Neural cell (in vitro differentiated cells): Measurements from ENCODE around the gene C22orf31. TPM values are rescaled to one million over a fixed set of nuclear protein-coding genes. Genes with fewer than 3 reads are reported as not detected.

Source experiments
- H2AFZ ChIP-seq: fragments of 200-600, 300-800 bp; sonication (generic), shearing (Covaris generic); 2 replicates; pipeline ENCODE4 v1.6.0; 2014; ENCODE audit warnings: low read depth, mild to moderate bottlenecking, antibody characterized with exemption, low read length, moderate library complexity
- H3F3A ChIP-seq: fragments of 200-600 bp; shearing (Covaris generic); 2 replicates; pipeline ENCODE4 v1.6.1; 2016; ENCODE audit warnings: mild to moderate bottlenecking, moderate library complexity, mixed read lengths, antibody characterized with exemption, low read length; ENCODE audit not compliant: insufficient read depth, poor library complexity, severe bottlenecking
- H3K27ac ChIP-seq: fragments of 200-600, 300-800 bp; sonication (generic), shearing (Covaris generic); 2 replicates; pipeline ENCODE4 v1.5.1; 2014; ENCODE audit warnings: mild to moderate bottlenecking, low read length, moderate library complexity
- H3K27me3 ChIP-seq: fragments of 300-800, 200-600 bp; sonication (generic), shearing (Covaris generic); 2 replicates; pipeline ENCODE4 v1.6.0; 2014; ENCODE audit warnings: mild to moderate bottlenecking, low read depth, low read length, moderate library complexity; ENCODE audit not compliant: insufficient read depth
- H3K36me3 ChIP-seq: fragments of 300-800, 200-600 bp; sonication (generic), shearing (Covaris generic); 2 replicates; pipeline ENCODE4 v1.5.1; 2014; ENCODE audit warnings: mild to moderate bottlenecking, antibody characterized with exemption, low read length, moderate library complexity; ENCODE audit not compliant: insufficient read depth
- H3K4me2 ChIP-seq: fragments of 300-800, 200-600 bp; sonication (generic), shearing (Covaris generic); 2 replicates; pipeline ENCODE4 v1.6.0; 2014; ENCODE audit warnings: mild to moderate bottlenecking, low read length
- H3K4me3 ChIP-seq: fragments of 300-800, 200-600 bp; sonication (generic), shearing (Covaris generic); 2 replicates; pipeline ENCODE4 v1.5.1; 2014; ENCODE audit warnings: mild to moderate bottlenecking, low read length, moderate library complexity
- H3K79me2 ChIP-seq: fragments of 200-600 bp; shearing (Covaris generic); replicated peaks from 2 replicates; pipeline ENCODE4 v1.6.0; 2014; ENCODE audit warnings: mild to moderate bottlenecking, low read length, moderate library complexity; ENCODE audit not compliant: insufficient read depth
- H3K9ac ChIP-seq: fragments of 300-800, 200-600 bp; sonication (generic), shearing (Covaris generic); 2 replicates; pipeline ENCODE4 v1.6.1; 2016; ENCODE audit warnings: mild to moderate bottlenecking, low read length, mixed read lengths
- H3K9me2 ChIP-seq: fragments of 200-600 bp; shearing (Covaris generic); 2 replicates; pipeline ENCODE4 v1.6.1; 2016; ENCODE audit warnings: mild to moderate bottlenecking, low read length, mixed read lengths; ENCODE audit not compliant: insufficient read depth
- H3K9me3 ChIP-seq: fragments of 200-600, 300-800 bp; sonication (generic), shearing (Covaris generic); 2 replicates; pipeline ENCODE4 v1.6.1; 2016; ENCODE audit warnings: mild to moderate bottlenecking, mixed run types, low read length, moderate library complexity, mixed read lengths
- H4K20me1 ChIP-seq: fragments of 200-600 bp; shearing (Covaris generic); 2 replicates; pipeline ENCODE4 v1.6.1; 2016; ENCODE audit warnings: mild to moderate bottlenecking, mixed run types; ENCODE audit not compliant: insufficient read depth
- CTCF ChIP-seq: fragments of 450-650 bp; IDR thresholded peaks from 2 replicates; pipeline ENCODE4 v1.5.1; 2014; ENCODE audit warnings: antibody characterized with exemption, mild to moderate bottlenecking, moderate library complexity; ENCODE audit not compliant: poor library complexity, severe bottlenecking
- EP300 ChIP-seq: fragments of 450-650 bp; conservative IDR thresholded peaks from 2 replicates; pipeline ENCODE4 v1.6.1; 2014; ENCODE audit warnings: antibody characterized with exemption, mild to moderate bottlenecking, moderate library complexity; ENCODE audit not compliant: poor library complexity, severe bottlenecking
- EZH2 ChIP-seq: fragments of 200-600, 300-800 bp; shearing (Covaris generic), sonication (generic); IDR thresholded peaks from 2 replicates; pipeline ENCODE4 v1.6.1; 2014; ENCODE audit warnings: antibody characterized with exemption, low read length, borderline replicate concordance, mild to moderate bottlenecking; ENCODE audit not compliant: insufficient read depth, poor library complexity, severe bottlenecking
- MXI1 ChIP-seq: fragments of 450-650 bp; conservative IDR thresholded peaks from 2 replicates; pipeline ENCODE4 v1.6.1; 2014; ENCODE audit warnings: antibody characterized with exemption, mild to moderate bottlenecking; ENCODE audit not compliant: poor library complexity, severe bottlenecking
- POLR2AphosphoS5 ChIP-seq: IDR thresholded peaks from 2 replicates; pipeline ENCODE4 v1.6.1; 2012
- RAD21 ChIP-seq: fragments of 450-650 bp; conservative IDR thresholded peaks from 2 replicates; pipeline ENCODE4 v1.6.1; 2014; ENCODE audit warnings: antibody characterized with exemption, mild to moderate bottlenecking, moderate library complexity
- SMC3 ChIP-seq: fragments of 450-650 bp; conservative IDR thresholded peaks from 2 replicates; pipeline ENCODE4 v1.6.1; 2014; ENCODE audit warnings: antibody characterized with exemption, mild to moderate bottlenecking, moderate library complexity; ENCODE audit not compliant: poor library complexity
- TAF1 ChIP-seq: IDR thresholded peaks from 2 replicates; pipeline ENCODE4 v1.6.1; 2012; ENCODE audit warnings: low read depth
- polyA plus RNA-seq: library from polyadenylated mRNA; depleted of rRNA; stranded (reverse); fragments of >200 nt; gene quantifications from 2 replicates; pipeline ENCODE4 v1.2.3, GENCODE V29; 2014
- TF ChIP-seq, protein P1 (sequence below): IDR thresholded peaks from 2 replicates; pipeline ENCODE4 v1.6.1; 2012; ENCODE audit warnings: borderline replicate concordance

C22orf31 gene
- polyA plus RNA-seq, 1 donor from 2014 or later, result not detected

DNA sequence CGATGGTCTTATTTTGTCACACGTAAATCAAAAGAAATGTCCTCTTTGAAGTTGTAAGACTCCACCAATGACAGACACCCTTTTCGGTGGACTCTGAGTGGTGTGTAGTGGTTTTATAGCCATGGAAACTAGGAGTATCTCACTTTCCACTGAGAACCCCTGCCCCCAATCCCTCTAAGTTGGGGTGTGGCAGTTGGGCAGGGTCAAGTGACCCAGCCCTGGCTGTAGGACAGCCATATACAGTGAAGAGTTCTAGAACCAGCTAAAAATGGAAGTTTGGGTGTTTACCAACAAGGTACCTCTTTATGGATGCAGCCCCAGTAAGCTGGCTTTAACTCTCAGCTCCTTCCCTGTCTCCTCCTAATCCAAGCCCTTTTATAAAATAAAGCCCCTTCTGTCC, 5.2 kb downstream of the C22orf31 start:
- Histone ChIP-seq H3K9ac (no peak overlapping the region), H3K4me2 (no peak overlapping the region), H3K79me2 (no peaks in the 10 kb centered on the region), H4K20me1 (no peaks in the 10 kb centered on the region), H3K4me3 (no peak overlapping the region), H3F3A (no peaks in the 10 kb centered on the region), H2AFZ (no peak overlapping the region), H3K9me2 (no peaks in the 10 kb centered on the region), H3K27me3 (no peaks in the 10 kb centered on the region), H3K9me3 (no peaks in the 10 kb centered on the region), H3K27ac (no peak overlapping the region), H3K36me3 (no peaks in the 10 kb centered on the region)
- no peak for TF ChIP-seq POLR2AphosphoS5
- no peak for TF ChIP-seq CTCF
- no peak for TF ChIP-seq TAF1
- no peak for TF ChIP-seq SMC3
- TF ChIP-seq MXI1, result no peak
- TF ChIP-seq RAD21, result no peak
- no peak for TF ChIP-seq EP300
- no peak for TF ChIP-seq EZH2
- TF ChIP-seq, protein P1, sequence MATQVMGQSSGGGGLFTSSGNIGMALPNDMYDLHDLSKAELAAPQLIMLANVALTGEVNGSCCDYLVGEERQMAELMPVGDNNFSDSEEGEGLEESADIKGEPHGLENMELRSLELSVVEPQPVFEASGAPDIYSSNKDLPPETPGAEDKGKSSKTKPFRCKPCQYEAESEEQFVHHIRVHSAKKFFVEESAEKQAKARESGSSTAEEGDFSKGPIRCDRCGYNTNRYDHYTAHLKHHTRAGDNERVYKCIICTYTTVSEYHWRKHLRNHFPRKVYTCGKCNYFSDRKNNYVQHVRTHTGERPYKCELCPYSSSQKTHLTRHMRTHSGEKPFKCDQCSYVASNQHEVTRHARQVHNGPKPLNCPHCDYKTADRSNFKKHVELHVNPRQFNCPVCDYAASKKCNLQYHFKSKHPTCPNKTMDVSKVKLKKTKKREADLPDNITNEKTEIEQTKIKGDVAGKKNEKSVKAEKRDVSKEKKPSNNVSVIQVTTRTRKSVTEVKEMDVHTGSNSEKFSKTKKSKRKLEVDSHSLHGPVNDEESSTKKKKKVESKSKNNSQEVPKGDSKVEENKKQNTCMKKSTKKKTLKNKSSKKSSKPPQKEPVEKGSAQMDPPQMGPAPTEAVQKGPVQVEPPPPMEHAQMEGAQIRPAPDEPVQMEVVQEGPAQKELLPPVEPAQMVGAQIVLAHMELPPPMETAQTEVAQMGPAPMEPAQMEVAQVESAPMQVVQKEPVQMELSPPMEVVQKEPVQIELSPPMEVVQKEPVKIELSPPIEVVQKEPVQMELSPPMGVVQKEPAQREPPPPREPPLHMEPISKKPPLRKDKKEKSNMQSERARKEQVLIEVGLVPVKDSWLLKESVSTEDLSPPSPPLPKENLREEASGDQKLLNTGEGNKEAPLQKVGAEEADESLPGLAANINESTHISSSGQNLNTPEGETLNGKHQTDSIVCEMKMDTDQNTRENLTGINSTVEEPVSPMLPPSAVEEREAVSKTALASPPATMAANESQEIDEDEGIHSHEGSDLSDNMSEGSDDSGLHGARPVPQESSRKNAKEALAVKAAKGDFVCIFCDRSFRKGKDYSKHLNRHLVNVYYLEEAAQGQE, result no peak

GRCh38 chr22:29055192-29055830, 6.3 kb downstream of the C22orf31 start:
- Histone ChIP-seq H3K36me3 (no peaks in the 10 kb centered on the region), H3K4me2 (no peak overlapping the region), H3K9me3 (no peaks in the 10 kb centered on the region), H3K79me2 (no peaks in the 10 kb centered on the region), H3F3A (no peaks in the 10 kb centered on the region), H2AFZ (no peak overlapping the region), H3K27ac (no peak overlapping the region), H3K9ac (no peak overlapping the region), H3K4me3 (no peak overlapping the region), H4K20me1 (no peaks in the 10 kb centered on the region), H3K9me2 (no peaks in the 10 kb centered on the region), H3K27me3 (no peaks in the 10 kb centered on the region)
- no peak for TF ChIP-seq EP300
- TF ChIP-seq EZH2, result no peak
- no peak for TF ChIP-seq MXI1
- TF ChIP-seq CTCF, result no peak
- no peak for TF ChIP-seq SMC3
- TF ChIP-seq POLR2AphosphoS5, result no peak
- no peak for TF ChIP-seq RAD21
- TF ChIP-seq, protein P1, result no peak
- no peak for TF ChIP-seq TAF1
